Activated naive CD4-positive, alpha-beta T cell (primary cell): ENCODE data around the gene NDUFV2.
A peak's percentile ranks its signal among the peaks of the same experiment; 100 is the strongest.
"Not testable (repeated sequence)": the region's sequence is repeated elsewhere in the genome, so short reads cannot be mapped to it uniquely, and the experiment has no call there.

Experiments
- DNase-seq, 4 experiments: peaks; one replicate each; lab custom pipeline; 2025; lab: John Stamatoyannopoulos, UW

NDUFV2 gene

DNA sequence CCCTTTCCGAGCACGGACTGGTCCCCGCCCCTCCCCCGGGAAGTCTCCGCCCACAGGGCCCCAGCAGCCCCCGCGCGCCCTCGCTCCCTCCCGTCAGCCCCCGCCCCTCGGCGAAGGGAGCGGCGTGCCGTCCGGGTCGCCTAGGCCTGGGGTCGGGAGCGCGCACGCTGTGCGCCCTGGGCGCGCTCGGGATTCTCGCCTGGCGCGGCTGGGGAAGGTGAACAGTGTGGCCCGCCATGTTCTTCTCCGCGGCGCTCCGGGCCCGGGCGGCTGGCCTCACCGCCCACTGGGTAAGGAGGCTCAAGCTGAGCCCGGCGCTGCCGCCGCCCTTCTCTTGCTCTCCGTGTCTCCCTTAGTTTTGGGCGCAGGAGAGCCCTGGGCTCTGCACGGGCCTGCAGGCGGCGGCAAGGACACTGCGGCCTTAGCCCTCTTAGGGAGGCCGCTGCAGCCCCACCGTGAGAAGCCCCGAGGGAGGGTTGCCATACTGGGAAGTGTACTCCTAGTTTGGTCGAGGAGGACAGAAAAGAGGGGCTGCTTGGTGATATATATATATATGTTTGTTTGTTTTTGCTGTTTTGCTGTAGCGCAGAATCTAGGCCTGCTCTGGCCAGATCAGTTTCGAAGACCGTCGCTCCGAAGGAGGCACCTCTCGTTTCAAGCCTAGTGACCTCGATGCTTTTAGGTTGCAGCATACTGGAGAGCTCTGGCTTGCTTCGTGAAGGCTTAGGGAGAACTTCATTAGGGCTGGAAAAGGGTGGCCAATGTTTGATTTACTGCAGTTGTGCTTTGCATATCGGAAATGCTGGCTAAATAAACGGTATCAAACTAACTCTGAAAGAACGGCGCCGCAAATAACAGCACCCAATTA lies at the start of gene NDUFV2:
NDUFV2 (plus strand) TSS at position 192 of the 868 bp plus-strand sequence; CDS start at position 237, 45 bp downstream.
- DNase-seq = peak; percentile 93 to 99 (median 97)

DNA sequence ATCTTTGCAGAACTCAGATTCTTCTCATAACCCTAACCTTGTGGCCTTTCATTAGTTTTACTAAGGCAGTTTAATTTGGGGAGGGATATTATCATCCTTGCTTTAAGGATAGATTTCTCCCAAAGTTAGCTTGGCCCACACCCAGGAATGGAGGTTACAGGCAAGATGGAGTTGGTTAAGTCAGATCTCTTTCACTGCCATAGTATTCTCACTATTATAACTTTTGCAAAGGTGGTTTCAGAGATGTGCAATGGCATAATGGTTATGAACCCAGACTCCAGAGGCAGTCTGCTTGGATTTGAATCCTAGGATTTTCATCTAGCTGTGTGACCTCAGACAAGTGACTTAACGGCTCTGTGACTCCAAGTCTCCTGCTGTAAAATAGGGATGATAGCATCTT lies 48.7 kb upstream of the NDUFV2 start:
- DNase-seq = no peak

DNA sequence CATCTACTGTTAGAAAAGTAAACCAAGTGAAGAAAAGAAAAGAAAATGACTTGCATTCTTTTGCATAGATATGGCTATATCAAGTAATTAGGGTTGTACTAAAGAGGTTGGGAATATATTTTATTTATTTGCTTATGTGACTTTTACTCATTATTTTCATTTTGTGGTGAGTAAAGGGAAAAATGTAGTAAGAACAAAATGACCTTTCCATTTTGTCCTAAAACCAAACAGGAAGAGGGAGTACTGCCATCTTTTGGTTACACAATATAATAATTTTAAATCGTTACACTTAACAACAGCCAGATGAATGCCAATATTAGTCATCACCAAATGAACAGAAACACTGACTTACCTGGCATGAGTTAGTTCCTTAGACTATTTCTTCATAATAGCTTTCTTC lies 47.3 kb upstream of the NDUFV2 start:
- no peak for DNase-seq

DNA sequence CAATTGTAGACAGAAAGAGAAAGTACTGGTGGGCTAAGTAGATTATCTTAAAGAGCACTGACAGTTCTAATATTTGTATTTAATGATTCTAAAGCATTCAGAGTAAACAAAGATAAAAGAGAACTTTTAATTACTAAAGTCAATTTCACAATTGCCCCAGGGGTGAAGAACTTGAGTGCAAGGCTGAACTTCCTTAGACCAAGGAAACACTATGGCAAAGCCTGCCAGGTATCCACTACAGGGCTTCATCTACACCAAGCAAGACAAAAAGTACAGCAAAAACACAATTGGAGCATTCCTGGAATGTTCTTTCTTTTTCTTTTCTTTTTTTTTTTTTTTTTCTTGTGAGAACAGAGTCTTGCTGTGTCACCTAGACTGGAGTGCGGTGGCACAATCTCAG lies 46.9 kb upstream of the NDUFV2 start:
- DNase-seq = no peak

DNA sequence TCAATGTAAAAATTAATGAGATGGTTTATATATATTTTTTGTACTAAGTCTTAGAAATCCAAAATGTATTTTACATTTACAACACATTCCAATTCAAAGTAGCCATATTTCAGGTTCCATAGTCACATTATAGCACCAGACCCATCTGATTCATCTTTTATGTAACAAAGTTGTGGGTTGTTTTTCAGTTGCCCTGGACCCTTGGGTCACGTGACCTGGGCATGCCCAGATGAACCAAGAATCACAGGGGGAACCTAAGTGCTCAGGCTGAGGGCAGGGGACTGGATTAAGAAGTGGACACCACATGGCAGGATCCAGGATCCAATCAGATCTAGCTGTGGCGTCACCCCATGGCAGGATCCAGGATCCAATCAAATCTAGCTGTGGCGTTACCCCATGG lies 44.9 kb upstream of the NDUFV2 start:
- no peak for DNase-seq

DNA sequence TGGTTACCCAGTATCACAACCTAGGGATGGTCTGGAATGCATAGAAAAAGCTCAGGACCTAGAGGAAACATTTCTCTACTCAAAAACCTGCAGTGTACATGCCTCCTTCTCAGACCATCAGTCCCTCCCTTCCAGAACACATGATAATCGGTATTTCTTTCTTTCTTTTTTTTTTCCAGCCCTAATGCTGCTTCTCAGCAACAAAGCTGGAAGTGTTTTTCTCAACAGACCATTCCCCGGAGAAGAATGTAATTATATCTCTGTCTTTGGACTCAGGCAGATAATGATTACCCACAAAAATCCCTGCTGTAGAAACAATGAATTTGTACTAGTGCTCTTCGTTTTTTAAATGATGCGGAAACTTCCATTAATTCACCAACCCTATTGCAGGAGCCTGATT lies 44.1 kb upstream of the NDUFV2 start:
- DNase-seq = no peak

DNA sequence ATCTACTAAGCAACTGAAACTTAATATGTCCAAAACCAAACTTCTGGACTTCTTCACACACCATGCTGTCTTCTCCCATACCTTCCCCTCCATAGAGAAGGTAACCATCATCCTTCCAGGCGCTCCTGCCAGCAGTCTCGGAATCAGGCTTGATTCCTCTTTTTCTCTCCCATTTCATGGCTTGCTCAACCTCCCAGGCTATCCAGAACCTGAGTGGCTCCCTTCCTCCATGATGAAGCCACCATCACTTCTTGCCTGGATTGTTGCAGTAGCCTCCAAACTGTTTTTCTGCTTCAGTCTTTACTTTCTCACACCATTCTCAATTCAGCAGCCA lies 40.1 kb upstream of the NDUFV2 start:
- DNase-seq = no peak

DNA sequence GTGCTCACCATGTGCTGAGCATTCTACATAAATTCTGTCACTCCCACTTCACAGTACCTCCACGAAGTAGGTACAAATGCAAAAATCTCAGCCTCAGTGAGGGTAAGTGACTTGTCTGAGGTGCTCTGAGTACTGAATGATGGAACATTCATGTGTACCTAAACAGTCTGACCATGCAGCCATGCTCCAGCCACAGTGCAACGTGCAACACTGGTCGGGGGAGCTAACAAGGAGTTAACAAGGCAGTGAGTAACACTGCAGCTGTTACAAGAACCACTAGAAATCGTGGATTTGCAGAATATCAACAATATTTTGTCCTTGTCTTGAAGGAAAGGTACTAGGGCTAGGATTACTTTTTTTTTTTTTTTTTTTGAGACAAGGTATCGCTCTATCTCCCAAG lies 36.6 kb upstream of the NDUFV2 start:
- no peak for DNase-seq

DNA sequence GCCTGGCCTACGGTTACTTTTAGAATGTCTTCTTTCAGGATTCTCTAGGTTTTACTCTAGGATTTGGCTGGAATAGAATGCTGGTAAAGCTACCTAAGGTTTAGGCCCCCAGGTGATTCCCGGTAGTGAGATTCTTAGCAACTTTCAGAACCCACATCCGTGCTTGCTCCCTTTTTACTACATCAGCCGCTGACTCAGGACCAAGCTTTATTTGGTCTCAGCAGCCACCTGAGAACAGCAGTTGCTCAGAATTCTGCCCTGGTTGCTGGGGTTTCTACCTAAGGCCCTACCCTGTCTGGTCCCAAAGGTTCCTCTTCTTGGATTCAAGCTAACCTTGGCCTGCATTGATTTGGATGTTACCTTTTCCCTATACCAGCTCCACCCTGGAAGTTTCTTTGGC lies 36.1 kb upstream of the NDUFV2 start:
- DNase-seq = no peak

DNA sequence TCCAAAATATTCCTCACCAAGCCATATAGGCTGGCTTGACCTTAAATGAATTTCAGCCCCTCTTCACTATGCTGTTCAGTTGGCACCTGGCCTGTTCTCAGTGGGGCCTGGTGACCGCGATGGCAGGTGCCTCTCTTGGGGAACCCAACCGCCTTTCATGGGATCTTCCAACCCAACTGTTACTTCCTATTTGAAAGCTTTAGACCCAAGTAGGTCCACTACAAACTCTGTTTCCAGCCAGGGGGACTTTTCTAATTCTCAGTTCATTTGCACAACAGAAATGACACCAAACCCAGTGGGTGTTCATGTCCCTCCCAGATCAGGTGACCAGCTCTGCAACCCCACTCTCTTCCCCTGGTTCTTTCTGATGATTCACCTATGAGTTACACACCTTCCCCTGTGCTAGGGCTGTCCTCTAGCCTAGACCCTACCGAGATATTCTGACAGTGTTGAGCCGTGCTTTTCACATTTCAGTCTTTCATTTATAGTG lies 35.6 kb upstream of the NDUFV2 start:
- no peak for DNase-seq

DNA sequence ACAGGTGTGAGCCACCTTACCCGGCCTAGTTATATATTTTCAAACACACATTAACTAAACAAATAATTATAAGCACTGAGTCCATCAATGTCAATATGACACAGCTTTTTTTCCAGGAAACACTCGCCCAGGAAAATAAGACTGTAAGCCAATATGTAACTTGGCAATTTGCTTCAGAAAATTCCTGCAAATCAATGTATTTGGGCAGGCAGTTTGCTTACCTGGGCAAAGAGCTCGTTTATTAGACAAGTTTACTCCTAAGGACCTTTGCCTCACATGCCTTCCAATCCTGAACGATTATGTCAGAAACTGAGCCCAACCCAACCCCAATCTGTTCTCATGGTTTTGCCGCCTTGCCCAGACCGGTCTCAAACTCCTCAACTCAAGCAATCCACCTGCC lies 34.7 kb upstream of the NDUFV2 start:
- DNase-seq = no peak

DNA sequence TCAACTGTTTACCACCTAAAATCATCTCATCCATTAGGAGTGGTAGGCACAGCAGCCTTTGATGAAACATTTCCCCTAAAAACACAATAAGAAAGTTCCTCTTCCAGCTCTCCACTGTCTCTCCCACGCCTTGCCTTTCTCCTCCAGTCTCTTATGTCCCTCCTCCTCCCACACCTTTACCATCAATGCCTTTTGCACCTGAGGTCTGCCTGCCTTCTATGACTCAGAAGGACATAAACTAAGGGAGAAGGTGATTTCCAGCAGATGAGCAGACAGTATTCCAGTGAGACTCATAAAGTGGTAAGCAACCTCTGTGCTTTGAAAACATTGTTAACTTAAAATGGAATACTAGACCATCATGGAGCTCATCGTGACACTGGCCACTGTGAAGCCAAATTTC lies 34.2 kb upstream of the NDUFV2 start:
- no peak for DNase-seq

DNA sequence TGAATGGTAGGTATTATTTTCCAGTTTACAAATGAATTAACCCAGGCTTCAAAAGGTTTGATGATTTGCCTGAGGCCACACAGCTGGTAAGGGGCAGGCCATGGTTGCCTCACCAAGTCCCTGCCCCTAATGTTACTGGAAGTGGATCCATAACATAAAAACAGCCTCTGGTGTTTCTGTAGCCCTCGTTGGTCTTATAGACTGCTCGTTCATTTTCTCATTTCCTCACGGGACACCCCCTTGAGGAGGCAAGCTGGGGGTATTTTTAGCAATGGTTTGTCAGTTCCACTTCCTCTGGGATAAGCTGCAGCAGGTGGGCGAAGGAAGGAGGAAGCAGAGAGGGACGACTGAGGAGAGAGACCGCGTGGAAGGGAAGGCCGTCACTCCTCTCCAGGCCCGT lies 32.9 kb upstream of the NDUFV2 start:
- no peak for DNase-seq

DNA sequence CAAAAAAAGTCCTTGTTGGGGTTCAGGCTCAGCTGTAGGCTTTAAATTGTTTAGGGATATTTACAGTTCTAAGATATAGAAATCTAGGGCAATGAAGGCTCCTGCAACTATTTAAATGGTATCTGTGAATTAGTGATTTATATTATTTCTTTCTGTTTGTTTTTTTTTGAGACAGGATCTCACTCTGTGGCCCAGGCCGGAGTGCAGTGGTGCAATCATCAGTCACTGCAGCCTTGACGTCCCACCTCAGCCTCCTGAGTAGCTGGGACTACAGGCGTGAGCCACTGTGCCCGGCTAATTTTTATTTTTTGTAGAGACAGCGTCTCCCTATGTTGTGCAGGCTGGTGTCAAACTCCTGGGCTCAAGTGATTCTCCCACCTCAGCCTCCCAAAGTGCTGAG lies 32.3 kb upstream of the NDUFV2 start:
- no peak for DNase-seq

DNA sequence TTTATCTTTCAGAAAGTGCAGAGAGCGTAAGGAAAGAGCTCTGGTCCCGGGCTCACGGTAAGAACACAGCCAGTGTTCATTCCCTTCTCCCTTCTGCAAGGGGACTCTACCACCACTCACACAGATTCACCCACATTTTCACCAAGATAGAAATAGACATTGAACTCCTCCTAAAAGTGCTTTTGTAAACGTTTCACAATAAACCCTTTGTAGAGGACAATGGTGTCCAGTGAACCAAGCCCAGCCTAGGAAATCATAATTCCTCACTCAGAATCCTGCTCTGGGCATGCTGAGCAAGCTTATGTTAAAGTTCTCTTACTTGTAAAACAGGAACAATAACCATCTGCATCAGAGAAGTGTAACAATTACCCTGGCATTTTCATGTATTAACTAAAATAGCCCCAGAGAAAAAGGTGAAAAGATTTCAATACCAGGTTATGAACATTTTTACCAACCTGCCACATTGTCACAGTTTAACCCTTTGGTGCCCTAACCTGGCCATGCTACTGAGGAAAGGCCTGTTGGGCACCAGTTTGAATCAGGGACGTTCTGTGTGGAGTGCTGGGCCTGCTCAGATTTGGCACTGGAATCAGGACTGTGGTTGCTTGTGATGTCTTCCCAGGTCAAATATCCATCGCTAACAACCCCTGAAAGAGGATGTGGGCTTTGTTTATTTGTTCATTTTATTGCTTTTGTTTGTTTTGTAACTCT lies 22.5 kb upstream of the NDUFV2 start:
- DNase-seq = no peak

DNA sequence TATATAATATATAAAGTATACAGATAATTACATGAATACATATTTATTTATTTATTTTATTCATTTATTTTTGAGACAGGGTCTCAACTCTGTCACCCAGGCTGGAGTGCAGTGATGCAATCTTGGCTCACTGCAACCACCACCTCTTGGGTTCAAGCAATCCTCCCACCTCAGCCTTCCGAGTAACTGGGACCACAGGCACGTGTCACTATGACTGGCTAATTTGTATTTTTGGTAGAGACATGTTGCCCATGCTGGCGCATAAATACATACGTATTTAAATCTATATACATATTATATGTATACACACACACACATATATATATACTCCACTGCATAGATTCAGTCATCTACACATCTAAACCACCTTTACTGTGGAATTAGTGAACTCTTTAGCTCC lies 20.6 kb upstream of the NDUFV2 start:
- DNase-seq = no peak

DNA sequence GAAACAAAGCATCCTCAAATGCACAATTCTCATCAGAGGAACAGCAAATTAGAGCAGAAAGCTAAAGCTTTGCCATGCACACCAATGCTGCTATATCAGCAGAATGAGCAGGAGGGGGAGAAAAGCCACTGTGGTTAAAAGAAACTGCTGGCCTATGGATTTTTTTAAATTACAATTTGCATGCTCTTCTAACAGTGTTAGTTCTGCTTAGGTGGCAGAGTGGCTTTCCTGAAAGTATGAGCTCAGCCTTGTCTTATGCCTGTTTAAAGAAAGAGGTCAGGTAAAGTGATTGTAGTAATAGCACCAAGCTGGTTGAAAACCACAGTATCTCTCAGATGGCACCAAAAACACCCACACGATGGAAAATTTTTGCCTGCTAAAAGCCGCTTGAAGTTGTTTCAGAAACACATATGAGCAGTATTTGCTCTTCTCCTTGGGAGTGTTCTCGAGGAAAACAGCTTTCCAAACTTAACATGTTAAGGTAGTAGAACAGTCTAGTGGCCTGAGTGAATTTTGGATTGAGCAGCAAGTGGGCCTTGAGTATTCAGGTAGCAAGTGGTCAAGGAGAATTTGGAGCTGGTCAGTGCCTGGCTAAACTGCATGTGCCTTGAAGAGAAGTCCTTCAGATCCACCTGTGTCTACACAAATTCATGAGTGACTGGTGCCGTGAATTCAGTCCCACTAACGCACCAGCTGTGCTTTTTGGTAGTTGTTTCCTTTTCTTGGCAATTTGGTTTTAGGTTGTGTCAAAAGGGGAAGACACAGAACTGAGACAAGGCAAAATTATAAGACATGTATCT lies 19.6 kb upstream of the NDUFV2 start:
- no peak for DNase-seq

DNA sequence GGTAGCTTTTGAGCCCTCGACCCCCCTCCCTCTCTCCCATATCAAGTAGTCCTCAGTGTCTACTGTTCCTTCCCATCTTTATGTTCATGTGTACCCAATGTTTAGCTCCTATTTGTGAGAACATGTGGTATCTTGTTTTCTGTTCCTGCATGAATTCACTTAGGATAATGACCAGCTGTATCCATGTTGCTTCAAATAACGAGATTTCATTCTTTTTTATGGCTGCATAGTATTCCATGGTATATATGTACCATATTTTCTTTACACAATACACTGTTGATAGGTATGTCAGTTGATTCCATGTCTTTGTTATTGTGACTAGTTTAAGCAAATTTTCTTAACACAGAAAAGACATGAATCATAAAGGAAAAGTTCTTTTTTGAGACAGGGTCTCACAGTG lies 16.5 kb upstream of the NDUFV2 start:
- DNase-seq = no peak

DNA sequence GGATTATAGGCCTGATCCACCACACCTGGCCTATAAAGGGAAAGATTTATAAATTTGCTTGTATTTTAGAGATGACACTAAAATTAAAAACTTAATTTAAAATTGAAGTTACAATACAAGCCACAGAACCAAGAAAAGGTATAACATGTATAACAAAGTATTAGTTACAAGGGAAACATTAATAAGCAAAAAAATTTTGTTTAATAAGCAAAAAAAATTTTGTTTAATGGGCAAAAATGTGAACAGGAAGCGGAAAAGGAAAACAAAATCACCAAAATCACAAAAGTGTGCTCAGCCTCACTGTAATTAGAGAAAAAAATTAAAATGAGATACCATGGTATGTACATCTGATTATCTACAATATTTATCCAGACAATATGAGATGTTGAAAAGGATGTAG lies 15.9 kb upstream of the NDUFV2 start:
- DNase-seq = no peak

DNA sequence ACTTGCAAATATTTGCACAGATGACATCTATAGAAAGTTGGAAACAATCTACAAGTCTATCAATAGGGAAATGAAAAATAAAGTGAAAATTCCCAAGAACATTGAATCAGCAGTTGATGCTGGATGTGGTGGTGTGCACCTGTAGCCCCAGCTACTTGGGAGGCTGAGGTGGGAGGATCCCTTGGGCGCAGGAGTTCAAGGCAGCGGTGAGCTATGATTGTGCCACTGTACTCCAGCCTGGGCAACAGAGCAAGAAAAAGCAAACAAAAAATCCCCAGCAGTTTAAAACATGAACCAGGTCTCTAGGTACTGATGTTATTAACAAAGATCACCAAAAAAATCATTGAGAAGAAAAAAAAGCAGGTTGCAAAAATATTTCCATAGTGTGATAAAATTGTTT lies 15.4 kb upstream of the NDUFV2 start:
- DNase-seq = no peak

DNA sequence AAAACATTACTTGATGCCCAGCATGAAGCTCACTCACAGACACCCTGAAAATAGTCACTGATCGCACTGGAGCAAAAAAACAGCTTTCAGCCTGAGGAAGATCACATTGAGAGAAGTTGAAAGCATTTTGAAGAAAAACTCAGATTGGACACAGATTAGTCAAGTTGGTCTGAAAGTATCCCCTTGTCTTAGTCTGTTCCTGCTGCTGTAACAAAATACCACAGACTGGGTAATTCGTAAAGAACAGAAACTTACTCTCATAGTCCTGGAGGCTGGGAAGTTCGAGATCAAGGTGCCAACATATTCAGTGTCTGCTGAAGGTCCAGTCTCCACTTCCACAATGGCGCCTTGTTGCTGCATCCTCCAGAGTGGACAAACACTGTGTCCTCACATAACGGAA lies 14.2 kb upstream of the NDUFV2 start:
- DNase-seq = no peak

DNA sequence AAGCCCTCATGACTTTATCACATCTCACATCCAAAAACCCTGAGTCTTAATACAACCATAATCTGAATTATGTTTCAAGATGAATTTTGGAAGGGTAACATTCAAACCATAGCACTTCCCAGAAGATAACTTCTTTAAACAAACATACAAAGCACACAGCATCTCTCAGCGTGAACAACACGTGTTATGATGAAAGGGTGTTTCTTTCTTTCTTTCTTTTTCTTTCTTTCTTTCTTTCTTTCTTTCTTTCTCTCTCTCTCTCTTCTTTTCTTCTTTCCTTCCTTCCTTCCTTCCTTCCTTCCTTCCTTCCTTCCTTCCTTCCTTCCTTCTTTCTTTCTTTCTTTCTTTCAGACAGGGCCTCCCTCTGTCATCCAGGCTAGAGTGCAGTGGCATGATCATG lies 13.8 kb upstream of the NDUFV2 start:
- DNase-seq = not testable (repeated sequence)

DNA sequence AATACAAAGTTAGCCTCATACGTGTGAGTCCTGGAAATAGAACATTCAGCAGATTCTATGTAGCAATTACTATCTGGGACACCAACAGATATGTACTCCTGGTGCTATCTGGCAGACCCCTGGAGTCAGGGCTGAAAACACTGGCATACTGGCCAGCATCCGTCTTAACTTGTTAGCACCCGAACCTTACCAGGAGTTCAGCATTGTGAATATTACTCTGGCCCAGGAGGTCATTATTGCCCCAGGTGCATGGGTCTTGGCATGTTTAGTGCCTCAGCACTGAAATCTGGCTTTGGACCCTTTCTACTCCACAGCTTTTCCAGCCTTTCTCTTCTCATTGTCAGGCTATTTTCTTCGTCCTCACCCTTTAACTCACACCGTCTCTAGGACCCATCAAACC lies 11.9 kb upstream of the NDUFV2 start:
- no peak for DNase-seq
